Measurements from ENCODE around the gene PIERCE2.
"Not testable (repeated sequence)": the region's sequence is repeated elsewhere in the genome, so short reads cannot be mapped to it uniquely, and the experiment has no call there.

Gene PIERCE2, protein sequence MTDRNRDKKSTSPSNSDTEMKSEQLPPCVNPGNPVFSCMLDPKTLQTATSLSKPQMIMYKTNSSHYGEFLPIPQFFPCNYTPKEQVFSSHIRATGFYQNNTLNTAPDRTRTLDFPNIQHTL

DNA sequence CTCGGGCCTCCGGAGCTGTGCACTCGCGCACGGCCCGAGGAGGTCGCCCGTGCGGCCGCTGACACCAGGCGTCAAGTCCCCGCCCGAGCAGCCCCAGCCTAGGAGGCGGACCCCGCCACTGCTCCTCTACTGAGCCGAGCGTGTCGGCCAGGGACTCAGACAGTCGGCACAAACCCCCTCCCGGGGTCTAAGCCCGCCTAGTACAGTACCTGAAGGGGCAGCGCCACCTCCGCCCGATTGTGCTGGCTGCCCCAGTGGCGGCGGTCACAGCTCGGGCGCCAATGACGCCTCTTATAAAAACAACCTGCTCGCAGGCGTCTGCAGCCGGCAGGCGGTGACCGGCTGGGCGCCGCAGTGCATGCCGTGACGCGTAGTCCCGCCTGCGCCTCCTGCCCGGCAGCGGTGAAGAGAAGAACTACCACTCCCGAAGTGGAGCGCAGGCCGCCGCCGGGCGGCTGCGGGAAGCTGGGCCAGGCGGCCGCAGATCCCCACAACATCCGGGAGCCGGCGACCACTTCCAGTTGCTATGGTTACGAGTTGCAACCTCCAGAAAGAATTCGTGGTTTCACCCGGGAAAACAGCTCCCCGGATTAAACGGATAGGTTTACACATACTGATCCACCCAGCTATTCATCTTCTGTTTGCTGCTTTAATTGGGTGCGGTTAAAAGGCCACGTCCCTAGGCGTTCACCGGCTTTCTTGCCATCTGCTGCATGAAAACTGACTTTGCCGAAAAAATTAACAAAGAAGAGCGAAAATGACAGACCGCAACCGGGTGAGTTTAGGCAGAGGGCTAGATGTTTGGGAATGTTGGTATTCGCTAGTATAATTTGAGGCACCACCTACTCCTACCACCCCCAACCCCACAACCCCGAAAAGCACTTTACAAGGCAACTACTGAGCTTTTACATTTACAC is at the start of gene PIERCE2, which contains the start of gene CCPG1:
Gene PIERCE2, plus strand, starts transcription at position 484 of the 917 bp plus-strand sequence. Its CDS starts 274 bp downstream, at position 758.
Gene CCPG1, minus strand, starts transcription at position 348 of the 917 bp plus-strand sequence. CDS start 18,935 bp downstream, outside the sequence.
- DNase-seq, result peak; percentile 83

DNA sequence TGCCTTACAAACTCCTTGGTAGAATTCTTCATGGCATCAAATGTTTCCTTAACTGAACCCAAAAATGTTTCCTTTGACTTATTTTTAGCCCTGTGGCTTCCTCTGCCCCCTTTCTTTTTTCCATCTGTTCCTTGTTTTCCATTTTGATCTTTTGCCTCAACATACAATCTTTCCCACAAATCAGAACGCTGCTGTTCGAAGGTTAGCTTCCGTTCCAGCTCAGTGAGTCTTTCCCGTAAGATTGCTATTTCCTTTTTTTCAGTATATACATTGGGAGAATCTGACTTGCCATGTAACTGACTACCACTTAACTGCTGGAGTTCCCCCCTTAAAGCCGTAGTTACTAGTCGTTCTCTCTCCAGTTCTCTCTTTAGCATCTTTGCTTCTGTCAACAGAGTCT is 48.0 kb upstream of the PIERCE2 start:
- DNase-seq, result no peak

DNA sequence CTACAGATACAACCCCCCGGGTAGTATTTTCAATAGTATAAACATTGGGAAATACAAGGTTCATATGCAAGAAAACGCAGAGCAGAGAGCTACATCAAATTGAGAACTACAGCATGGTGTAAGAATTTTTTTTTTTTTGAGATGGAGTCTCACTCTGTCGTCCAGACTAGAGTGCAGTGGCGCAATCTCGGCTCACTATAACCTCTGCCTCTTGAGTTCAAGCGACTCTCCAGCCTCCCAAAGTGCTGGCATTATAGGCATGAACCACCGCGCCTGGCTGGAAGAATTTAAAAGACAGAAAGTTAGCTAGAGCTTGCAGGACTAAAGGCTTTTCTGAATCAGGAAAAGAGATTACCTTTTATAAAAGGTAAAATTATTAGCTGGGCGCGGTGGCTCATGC is 47.2 kb upstream of the PIERCE2 start:
- no peak for DNase-seq

DNA sequence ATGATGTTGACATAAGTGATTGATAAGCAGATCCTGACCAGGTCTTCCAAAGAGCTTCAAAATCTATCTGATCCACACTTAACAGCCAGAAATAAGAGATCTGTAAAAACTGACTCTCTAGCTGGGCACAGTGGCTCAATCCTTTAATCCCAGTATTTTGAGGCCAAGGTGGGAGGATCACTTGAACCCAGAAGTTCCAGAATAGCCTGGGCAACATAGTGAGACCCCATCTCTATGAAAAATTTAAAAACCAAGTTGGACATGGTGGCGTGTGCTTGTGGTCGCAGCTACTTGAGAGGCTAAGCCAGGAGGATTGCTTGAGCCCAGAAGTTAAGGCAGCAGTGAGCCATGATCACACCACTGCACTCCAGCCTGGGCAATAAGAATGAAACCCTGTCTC is 45.7 kb upstream of the PIERCE2 start:
- no peak for DNase-seq

DNA sequence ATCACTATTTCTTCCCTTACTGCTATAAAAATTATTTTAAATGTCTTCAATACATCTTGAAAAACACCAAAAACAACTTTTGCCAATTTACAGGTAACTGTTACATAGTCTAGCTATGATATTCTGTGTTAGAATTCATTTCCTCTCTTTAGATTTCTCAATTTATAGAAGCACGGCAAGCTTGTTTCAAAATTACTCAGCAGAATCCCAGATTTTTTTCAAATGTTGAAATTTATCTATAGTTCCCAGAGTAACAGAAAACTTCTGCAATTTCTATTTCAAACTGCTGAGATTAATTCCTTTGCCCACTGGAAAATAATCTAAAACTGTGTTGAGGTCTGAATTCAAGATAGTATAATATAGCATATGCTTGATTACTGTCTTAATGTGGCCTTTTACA is 41.3 kb upstream of the PIERCE2 start:
- no peak for DNase-seq

DNA sequence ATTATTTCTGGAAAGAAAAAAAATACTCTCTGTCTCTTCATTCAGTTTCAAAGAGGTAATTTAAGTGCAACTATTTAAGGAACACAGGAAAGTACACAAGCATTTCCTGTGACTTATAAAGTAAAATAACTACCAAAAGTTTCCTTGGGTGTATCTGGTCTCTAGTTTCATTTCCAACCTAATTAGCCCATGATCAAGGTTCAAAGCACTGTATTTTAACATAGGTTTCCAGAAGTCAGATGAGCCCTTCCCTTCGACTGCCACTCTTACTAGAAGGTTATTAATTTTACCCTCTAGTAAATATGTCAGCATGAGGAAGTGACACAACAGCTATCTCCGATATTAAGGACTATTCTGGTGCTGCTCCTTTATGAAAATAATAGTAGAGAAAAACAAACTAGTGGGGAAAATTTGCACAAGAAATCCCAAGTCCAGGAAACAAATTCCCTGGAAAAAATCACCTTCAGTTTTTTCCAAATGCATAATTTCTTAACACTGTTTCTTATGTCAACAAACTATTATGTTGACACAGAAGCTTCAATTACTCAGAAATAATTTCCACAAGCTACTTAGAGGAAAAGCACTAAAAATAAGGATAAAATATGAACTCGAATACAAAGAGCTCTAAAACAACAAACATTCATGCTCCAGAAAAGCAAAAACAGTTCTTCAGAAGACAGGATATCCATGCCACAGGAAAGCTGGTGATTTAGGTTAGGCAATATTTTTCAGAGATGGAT is 35.4 kb upstream of the PIERCE2 start:
- DNase-seq, result no peak

DNA sequence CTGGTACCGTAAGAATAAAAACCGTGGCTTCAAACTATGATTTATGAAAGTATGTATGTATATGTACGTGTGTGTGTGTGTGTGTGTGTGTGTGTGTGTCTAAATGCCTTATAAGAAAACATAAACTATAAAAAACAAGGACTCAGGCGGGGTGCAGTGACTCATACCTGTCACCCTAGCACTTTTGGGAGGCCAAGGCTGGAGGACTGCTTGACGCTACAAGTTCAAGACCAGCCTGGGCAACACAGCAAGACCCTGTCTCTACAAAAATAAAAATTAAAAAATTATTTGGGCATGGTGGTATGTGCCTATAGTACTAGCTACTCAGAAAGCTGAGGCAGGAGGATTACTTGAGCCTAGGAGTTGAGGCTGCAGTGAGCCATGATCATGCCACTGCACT is 29.2 kb upstream of the PIERCE2 start:
- DNase-seq, result no peak

DNA sequence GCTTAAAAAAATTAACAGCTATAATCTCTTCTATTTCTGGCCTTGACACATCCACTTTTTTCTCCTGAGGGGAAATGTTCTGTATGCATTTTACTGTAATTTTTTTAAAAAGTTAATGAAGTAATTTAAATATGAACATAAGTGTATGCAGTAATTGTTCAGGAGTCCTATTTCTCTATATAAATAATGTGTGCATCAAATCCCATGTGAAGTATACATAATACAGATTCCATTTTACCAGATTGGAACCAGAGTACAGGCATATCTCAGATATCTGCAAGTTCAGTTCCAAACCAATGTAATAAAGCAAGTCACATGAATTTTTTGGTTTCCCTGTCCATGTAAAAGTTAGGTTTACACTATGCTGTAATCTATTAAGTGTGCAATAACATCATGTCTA is 26.7 kb upstream of the PIERCE2 start:
- DNase-seq, result no peak

DNA sequence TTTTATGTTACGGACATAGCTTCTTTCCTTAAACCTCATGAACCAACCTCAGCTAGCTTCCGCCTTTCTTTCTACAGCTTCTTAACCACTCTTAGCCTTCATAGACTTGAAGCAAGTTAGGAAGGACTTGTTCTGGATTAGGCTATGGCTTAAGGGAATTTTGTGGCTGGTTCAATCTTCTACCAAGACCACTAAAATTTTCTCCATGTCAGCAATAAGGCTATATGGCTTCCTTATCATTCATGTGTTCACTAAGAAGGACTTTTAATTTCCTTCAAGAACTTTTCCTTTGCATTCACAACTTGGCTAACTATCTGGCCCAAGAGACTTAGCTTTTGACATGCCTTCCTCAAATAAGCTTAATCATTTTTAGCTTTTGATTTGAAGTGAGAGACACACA is 24.6 kb upstream of the PIERCE2 start:
- no peak for DNase-seq

DNA sequence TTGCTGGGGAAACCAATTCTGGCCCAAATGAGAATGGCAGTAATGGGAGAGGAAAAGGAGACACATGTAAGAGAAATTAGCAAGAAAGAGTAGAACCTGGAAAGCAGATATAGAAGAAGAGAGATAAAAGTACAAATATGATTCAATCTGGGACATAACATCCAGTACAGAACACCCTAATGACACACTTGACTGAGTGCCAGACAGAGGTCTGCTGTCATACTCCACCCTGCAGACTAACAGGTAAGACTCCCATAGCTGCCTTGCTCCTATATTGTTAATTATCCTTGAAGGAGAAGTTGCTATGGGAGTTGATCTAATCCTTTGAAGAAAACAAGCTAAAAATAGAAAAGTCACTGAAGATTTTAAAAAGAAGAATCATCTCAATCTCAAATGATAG is 21.3 kb upstream of the PIERCE2 start:
- DNase-seq, result no peak

DNA sequence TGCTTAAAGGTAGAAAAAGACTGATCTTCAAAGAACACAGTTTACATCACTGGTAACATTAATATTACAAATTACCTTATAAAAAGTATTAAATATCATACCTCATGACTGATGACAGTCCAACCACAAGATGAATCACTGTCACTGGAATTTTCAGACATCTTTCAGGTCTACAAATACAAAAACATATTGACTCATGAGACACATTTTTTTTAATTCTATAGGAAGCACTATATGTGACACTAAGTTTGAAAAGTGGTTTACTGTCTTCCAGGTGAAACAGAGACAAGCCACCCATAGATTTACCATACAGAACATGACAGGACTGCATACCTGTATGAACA is 19.1 kb upstream of the PIERCE2 start:
- DNase-seq, result no peak

DNA sequence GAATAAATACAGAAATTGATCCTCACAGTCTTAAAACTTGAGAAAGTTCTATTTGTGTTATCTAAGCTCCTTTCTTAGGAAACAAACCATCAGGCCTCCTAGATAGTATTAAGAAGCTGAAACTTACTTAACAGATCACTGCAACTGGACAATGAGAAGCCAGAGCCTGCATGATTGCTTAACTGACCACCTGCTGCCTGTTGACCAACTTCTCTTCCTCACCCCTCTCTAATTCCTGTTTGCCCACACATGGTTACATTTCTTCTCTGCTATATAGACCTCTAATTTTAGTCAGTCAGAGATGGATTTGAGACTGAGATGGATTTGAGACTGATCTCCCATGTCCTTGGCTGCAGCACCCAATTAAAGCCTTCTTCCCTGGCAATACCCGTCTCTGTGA is 13.6 kb upstream of the PIERCE2 start:
- no peak for DNase-seq

DNA sequence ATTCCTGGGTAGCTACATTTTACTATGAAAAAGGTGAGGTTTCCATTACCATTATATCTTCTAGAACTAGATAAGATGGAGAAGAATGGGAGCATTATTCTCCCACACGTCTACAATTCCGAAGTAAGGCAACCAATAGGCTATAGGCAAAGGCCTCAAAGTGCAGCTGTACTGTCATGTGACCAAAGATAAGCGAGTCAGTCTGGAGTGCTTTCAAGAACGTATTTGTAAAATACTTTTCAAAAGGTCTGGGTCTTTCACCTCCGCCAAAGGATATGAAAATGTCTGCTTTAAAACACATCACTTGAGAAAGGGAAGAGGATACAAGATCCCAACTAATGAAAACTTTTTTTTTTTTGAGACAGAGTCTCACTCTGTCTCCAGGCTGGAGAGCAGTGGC is 10.1 kb upstream of the PIERCE2 start:
- DNase-seq, result no peak

DNA sequence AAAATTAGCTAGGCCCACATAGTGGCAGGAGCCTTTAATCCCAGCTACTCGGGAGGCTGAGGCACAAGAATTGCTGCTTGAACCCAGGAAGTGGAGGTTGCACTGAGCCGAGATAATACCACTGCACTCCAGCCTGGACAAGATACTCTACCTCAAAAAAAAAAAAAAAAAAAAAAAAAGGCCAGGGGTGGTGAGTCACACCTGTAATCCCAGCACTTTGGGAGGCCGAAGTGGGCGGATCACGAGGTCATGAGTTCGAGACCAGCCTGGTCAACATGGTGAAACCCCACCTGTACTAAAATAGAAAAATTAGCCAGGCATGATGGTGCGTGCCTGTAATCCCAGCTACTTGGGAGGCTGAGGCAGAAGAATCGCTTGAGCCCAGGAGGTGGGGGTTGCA is 8.2 kb upstream of the PIERCE2 start:
- DNase-seq, result not testable (repeated sequence)

DNA sequence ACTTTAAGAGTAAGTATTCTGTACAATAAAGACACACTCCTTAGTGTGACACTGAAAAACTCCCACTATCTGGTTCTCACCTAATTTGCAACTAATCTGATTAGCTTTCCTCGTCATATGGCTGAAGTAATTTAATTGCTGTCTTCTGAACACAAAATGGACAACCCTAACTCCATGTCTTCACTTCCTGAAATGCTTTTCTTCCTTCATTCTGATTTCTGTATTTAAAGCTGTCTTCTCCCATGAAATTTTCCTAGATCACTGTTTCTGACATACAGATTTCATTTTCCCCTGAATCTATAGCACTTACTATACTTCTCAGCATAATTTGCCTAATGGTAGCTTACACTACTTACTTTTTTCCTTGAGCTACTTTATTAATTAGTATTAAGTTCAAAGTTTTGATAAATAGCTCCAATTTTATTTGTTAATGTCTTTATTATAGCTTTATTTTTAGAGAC is 6.5 kb upstream of the PIERCE2 start:
- DNase-seq, result no peak

DNA sequence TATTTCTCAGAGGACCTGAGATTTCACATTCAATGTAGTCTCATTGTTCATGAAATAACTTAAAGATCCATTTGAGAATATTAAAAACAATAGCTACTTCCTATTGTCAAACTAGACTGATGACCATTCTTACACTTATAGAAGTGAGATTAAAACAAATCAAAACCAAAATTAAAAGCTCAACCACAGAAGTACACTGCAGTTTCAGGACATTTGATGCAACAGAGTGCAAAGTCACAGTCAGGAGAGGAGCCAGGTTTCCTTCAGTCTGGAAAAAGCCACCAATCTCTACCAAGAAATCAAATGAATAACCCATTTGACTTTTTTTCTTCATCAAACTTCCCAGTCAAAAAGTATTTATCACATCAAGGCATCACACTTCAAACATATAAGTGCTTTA is 5.6 kb upstream of the PIERCE2 start:
- no peak for DNase-seq

DNA sequence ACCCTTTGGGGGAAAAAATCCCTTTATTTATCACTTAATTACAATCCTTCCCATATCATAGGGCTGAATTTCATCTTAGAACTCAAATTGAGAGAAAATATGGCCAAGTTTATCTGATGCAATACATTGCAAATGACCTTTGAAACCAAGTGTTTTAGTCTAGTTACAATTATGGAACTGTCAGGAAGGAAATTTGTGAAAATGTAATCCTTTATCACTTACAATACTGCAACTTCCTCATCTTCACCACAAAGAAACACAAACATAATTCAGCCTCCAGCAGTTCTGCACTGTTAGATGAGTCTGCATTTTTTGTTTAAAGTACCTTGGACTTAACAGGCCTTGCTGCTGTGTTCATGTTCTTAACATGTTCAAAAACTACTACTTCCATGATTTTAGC is 4.8 kb upstream of the PIERCE2 start:
- DNase-seq, result no peak

DNA sequence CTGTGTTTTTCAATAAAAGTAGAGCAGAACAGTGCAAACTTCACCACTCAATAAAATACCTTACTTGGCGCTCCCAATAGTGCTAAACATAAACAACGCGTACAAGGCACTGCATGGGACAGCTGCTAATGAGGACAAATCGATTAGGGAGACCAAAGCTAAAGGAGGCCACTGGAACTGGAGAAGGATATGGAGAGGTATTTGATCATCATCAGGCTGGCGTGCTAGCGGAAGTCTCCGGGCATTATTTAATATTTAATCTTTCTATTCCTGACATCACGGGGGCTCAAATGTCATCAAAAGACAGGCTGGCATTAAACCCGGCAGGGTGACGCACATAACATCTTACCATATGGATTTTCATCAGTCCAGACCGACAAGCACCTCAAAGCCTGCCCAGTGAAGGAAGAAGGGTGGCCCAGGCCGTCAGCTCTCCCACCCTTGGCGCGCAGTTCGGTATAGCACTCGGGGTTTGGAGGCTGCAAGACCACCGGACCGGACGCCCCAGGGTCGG is 740 bp upstream of the PIERCE2 start:
- peak; percentile 33 for DNase-seq

DNA sequence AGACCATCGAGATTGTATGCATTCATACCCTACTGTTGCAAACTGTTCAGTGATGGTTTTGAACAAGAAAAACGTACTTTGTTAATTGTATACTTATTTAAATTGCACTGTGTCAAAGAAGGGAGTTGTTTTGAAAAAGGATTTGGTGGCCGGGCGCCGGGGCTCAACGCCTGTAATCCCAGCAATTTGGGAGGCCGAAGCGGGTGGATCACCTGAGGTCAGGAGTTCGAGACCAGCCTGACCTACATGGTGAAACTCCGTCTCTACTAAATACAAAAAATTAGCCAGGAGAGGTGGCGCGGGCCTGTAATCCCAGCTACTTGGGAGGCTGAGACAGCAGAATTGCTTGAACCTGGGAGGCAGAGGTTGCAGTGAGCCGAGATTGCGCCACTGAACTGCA is 681 bp downstream of the PIERCE2 start:
- DNase-seq, result not testable (repeated sequence)

DNA sequence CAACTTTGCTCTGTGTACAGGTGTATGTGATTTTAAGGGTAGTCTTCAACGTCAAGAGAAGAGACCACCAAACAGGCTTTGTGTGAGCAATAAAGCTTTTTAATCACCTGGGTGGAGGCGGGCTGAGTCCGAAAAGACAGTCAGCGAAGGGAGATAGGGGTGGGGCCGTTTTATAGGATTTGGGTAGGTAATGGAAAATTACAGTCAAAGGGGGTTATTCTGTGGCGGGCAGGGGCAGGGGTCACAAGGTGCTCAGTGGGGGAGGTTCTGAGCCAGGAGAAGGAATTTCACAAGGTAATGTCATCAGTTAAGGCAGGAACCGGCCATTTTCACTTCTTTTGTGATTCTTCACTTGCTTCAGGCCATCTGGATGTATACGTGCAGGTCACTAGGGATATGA is 9.4 kb downstream of the PIERCE2 start:
- DNase-seq, result not testable (repeated sequence)

DNA sequence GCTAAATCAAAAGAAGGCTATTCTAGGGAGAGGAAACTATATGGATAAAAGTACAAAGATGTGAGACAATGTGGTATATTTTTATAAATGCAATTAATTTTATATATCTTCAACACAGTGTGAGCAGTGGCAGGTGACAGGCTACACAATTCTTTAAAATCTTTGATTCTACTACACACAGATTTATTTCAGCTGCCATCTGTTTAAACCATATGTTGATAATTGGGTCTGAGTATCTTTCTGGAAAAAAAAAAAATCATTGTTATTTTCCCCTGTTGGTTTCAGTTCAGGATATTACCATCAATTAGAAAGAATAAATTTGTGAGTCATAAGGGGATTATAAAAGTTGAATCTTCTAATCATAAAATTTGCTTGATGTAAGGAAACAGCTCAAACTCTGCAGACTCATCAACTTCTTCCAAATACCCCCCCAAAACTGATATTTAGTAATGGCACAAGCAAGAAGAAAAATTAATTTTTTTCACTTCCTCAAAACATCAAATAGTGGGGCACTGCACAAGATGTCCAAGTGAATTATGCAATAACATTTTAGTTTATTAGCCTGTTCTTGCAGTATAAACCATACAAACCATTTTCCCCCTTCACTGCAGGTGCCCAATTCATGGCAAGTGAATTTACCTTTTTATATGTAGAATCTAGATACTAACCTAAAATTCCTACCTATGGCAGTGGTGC is 12.0 kb downstream of the PIERCE2 start:
- peak; percentile 61 for DNase-seq

DNA sequence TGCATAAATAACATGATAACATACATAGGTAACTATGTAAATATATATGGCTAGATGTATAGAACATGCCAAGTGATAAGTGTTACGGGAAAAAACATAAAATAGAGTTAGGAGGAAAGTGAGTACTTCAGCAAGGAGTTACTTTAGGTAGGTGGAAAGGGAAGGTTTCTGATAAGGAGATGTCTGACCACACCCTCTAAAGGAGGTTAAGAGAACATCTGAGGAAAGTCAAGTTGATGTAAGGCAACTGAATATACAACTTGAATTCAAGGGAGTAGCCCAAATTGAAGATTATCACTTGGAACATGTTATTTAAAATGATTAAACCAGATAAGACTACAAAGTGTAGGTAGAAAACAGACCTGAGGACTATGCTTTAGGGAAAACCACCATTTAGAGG is 13.8 kb downstream of the PIERCE2 start:
- no peak for DNase-seq

Data from NCI-H1694 treated with DMSO at 0.1 percent for 48 hours (cell line).